Kasumi-1 (cell line): ENCODE data around the gene CENPB.

Experiments used
- DNase-seq, 2 experiments: peaks; one replicate each; lab custom pipeline; 2025; lab: John Stamatoyannopoulos, UW

The CENPB gene

GRCh38 chr20:3788685-3789155 is 2.2 kb upstream of the CENPB start:
- no peak for DNase-seq

GRCh38 chr20:3787324-3788014 is 929 bp upstream of the CENPB start:
- no peak for DNase-seq

- DNase-seq: peak; percentile 21 to 42
Observed at GRCh38 chr20:3786126-3786484, 435 bp downstream of the CENPB start.

- DNase-seq: no peak
Observed at GRCh38 chr20:3785240-3786125, 1.1 kb downstream of the CENPB start.

- no peak for DNase-seq
Observed at GRCh38 chr20:3784863-3785239, 1.7 kb downstream of the CENPB start.

- DNase-seq: no peak
Observed at GRCh38 chr20:3784216-3784853, 2.2 kb downstream of the CENPB start.

- no peak for DNase-seq
Observed at GRCh38 chr20:3783511-3784195, 2.9 kb downstream of the CENPB start.

GRCh38 chr20:3783068-3783489 is 3.5 kb downstream of the CENPB start:
- DNase-seq: no peak

GRCh38 chr20:3782597-3782996 is 3.9 kb downstream of the CENPB start:
- DNase-seq: no peak

- DNase-seq: peak; percentile 92 to 97
Observed at GRCh38 chr20:3781153-3781910, 5.2 kb downstream of the CENPB start, which contains the start of gene SPEF1. Gene SPEF1, minus strand, starts transcription at chr20:3781448. Its CDS starts 161 bp downstream, at chr20:3781287.

- DNase-seq: no peak
Observed at GRCh38 chr20:3778976-3779375, 7.6 kb downstream of the CENPB start.

GRCh38 chr20:3777716-3778629 is 8.6 kb downstream of the CENPB start:
- peak; percentile 54 to 58 for DNase-seq

GRCh38 chr20:3777381-3777715 is 9.2 kb downstream of the CENPB start:
- no peak for DNase-seq

GRCh38 chr20:3775457-3776108 is 11.0 kb downstream of the CENPB start:
- DNase-seq: no peak

GRCh38 chr20:3771552-3772058 is 14.9 kb downstream of the CENPB start:
- no peak for DNase-seq

- DNase-seq: peak; percentile 93
Observed at GRCh38 chr20:3768342-3769130, 18.0 kb downstream of the CENPB start.

GRCh38 chr20:3767427-3768341 is 18.9 kb downstream of the CENPB start, which contains the start of gene ADISSP:
Gene ADISSP, minus strand, starts transcription at chr20:3767753. Its CDS starts 7,653 bp downstream, at chr20:3760100.
- DNase-seq: peak; percentile 97 to 98

GRCh38 chr20:3767110-3767426 is 19.5 kb downstream of the CENPB start:
- DNase-seq: no peak
